Endothelial cell (in vitro differentiated cells): ENCODE results near the gene IRS2. TPM values are rescaled to one million over a fixed set of nuclear protein-coding genes. Genes with fewer than 3 reads are reported as not detected.
"Not testable (repeated sequence)": the region's sequence is repeated elsewhere in the genome, so short reads cannot be mapped to it uniquely, and the experiment has no call there.

ENCODE experiments used
- DNase-seq: peaks from one replicate; pipeline ENCODE4 v3.0.0; 2021; ENCODE audit warnings: low spot score
- H3K27ac Mint-ChIP-seq: one replicate; pipeline ENCODE4 v1.8.0; 2021; ENCODE audit warnings: mixed read lengths, inconsistent platforms; ENCODE audit not compliant: unreplicated experiment
- H3K27me3 Mint-ChIP-seq: one replicate; pipeline ENCODE4 v1.8.0; 2021; ENCODE audit warnings: mild to moderate bottlenecking, moderate library complexity, mixed read lengths, inconsistent platforms; ENCODE audit not compliant: unreplicated experiment
- H3K36me3 Mint-ChIP-seq: one replicate; pipeline ENCODE4 v1.8.0; 2021; ENCODE audit warnings: mild to moderate bottlenecking, low read depth, mixed read lengths, inconsistent platforms; ENCODE audit not compliant: unreplicated experiment
- H3K4me1 Mint-ChIP-seq: one replicate; pipeline ENCODE4 v1.8.0; 2021; ENCODE audit warnings: mild to moderate bottlenecking, mixed read lengths, inconsistent platforms; ENCODE audit not compliant: unreplicated experiment
- H3K4me3 Mint-ChIP-seq: one replicate; pipeline ENCODE4 v1.8.0; 2021; ENCODE audit warnings: mild to moderate bottlenecking, mixed read lengths, inconsistent platforms; ENCODE audit not compliant: unreplicated experiment
- H3K9me3 Mint-ChIP-seq: one replicate; pipeline ENCODE4 v1.8.0; 2021; ENCODE audit warnings: mixed read lengths, inconsistent platforms; ENCODE audit not compliant: unreplicated experiment
- long read RNA-seq: library from polyadenylated mRNA; unstranded; transcript quantifications from one replicate; pipeline ENCODE4 v2.0.0, GENCODE V29; 2020; ENCODE audit not compliant: unreplicated experiment
- total RNA-seq: library from RNA; stranded (reverse); fragmentation: NEBNext Ultra II Directional; extraction: Animal tissue kit (Norgen Biotek cat#: 25700); gene quantifications from one replicate; pipeline ENCODE4 v1.2.1, GENCODE V29; 2021; ENCODE audit not compliant: unreplicated experiment
- TF ChIP-seq, protein P1 (sequence below): fragments of 200-600 bp; sonication (generic); IDR thresholded peaks from one replicate; pipeline ENCODE4 v1.5.0; 2021; ENCODE audit warnings: antibody characterized with exemption; ENCODE audit not compliant: unreplicated experiment

The IRS2 gene, protein sequence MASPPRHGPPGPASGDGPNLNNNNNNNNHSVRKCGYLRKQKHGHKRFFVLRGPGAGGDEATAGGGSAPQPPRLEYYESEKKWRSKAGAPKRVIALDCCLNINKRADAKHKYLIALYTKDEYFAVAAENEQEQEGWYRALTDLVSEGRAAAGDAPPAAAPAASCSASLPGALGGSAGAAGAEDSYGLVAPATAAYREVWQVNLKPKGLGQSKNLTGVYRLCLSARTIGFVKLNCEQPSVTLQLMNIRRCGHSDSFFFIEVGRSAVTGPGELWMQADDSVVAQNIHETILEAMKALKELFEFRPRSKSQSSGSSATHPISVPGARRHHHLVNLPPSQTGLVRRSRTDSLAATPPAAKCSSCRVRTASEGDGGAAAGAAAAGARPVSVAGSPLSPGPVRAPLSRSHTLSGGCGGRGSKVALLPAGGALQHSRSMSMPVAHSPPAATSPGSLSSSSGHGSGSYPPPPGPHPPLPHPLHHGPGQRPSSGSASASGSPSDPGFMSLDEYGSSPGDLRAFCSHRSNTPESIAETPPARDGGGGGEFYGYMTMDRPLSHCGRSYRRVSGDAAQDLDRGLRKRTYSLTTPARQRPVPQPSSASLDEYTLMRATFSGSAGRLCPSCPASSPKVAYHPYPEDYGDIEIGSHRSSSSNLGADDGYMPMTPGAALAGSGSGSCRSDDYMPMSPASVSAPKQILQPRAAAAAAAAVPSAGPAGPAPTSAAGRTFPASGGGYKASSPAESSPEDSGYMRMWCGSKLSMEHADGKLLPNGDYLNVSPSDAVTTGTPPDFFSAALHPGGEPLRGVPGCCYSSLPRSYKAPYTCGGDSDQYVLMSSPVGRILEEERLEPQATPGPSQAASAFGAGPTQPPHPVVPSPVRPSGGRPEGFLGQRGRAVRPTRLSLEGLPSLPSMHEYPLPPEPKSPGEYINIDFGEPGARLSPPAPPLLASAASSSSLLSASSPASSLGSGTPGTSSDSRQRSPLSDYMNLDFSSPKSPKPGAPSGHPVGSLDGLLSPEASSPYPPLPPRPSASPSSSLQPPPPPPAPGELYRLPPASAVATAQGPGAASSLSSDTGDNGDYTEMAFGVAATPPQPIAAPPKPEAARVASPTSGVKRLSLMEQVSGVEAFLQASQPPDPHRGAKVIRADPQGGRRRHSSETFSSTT (N-terminal part only)
- total RNA-seq, result 16.4 TPM
- long read RNA-seq, full-length matches to known transcripts, result 1 of 1 reads
- long read RNA-seq, partial matches to known transcripts, result 0 of 1 reads
- long read RNA-seq, other reads (novel, unspliced or antisense), result 0 of 1 reads

DNA sequence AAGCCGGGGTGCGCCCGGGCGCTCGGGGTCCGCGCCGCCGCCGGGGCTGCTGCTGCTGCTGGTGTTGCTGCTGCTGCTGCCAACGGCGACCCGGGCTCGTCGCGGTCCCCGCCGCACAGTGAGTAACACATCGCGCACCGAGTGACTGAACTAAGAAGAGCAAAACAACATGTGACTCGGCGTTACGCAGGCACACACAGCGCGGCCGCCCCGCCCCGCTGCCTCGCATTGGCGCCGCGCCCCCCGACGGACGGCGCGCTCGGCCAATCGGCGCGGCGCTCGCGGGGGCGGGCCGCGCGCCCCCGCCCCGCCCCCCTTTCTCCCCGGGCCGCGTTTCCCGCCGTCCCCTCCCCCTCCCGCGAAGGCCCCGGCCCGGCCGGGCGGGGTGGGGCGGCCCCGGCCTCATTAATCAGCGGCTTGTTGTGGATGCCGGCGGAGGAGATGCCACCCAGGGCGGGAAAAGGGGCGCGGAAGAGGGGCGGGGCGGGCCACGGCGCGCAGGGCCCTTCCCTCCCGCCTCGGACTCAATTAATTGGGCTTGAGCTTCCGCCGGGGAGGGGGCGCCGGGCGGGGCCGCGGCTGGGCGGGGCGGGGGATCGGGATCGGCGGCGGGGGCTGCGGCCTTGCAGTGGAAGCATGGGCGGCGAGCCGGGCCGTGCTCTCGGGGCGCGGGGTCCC is at the start of gene IRS2:
TSS of gene IRS2 (minus strand) at position 127 of the 678 bp plus-strand sequence. CDS start 530 bp downstream, outside the sequence.
- TF ChIP-seq, protein P1, sequence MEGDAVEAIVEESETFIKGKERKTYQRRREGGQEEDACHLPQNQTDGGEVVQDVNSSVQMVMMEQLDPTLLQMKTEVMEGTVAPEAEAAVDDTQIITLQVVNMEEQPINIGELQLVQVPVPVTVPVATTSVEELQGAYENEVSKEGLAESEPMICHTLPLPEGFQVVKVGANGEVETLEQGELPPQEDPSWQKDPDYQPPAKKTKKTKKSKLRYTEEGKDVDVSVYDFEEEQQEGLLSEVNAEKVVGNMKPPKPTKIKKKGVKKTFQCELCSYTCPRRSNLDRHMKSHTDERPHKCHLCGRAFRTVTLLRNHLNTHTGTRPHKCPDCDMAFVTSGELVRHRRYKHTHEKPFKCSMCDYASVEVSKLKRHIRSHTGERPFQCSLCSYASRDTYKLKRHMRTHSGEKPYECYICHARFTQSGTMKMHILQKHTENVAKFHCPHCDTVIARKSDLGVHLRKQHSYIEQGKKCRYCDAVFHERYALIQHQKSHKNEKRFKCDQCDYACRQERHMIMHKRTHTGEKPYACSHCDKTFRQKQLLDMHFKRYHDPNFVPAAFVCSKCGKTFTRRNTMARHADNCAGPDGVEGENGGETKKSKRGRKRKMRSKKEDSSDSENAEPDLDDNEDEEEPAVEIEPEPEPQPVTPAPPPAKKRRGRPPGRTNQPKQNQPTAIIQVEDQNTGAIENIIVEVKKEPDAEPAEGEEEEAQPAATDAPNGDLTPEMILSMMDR, result no peak
- DNase-seq, result peak; percentile 87
- Mint-ChIP-seq H3K9me3 (no peaks in the 10 kb centered on the region), H3K4me1 (peaks cover 1% of the 10 kb centered on the region), H3K27me3 (peaks cover 4% of the 10 kb centered on the region), H3K36me3 (no peaks in the 10 kb centered on the region), H3K4me3 (peak within 1 kb of the TSS; percentile 87), H3K27ac (no peak within 1 kb of the TSS)

DNA sequence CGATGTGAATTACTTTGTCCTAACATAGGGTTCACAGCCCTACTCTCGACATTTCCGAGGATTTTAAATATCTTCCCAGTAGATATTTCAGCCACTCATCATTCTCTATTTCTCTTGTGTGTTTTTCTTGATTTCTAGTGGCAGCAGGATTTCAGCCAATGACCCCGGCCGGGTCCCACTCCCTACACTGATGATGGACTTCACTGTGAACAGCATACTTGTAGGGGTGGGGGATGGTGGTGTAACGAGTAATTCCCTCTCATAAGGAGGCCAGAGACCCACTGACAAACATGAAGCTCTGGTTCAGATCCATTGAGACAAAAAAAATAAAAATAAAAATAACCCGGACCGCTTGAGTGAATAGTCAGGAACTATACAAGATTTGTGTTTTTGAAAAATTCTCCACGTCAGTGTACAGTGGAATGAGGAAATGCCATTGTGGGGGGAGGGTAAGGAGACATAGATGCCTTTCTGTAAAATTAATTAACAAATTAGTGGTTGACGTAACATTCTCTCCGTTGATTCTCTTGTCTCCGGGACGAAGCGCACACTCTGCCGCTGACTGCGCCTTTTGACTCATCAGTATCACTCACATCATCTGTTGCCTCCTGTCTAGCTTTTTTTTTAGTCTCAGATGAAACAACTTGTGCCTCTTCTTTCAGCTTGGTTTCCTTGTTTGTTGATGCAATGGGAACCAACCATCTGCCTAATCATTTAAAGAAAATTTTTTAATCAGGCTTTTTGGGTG is 48.8 kb upstream of the IRS2 start:
- no peak overlapping the region for H3K27ac Mint-ChIP-seq

DNA sequence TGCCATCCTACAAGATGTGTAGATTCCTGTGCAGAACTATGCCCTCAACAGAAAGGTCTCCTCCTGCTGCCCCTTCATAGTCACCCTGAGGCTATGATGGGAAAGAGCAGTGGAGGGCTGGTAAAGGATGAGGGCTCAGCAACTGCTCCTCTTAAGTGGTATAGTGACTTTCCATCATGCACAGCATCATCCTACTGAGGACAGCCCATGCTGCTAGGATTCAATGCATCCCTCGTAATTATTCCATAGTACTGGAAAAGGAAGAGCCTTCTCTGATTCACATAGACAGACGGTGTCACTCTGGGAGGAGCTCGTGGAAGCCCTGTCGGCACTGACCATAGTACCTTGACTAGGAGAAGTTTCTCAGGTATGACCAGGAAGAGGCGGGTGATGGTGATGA is 47.6 kb upstream of the IRS2 start:
- Mint-ChIP-seq H3K9me3 (no peaks in the 10 kb centered on the region), H3K4me1 (no peaks in the 10 kb centered on the region), H3K4me3 (no peak overlapping the region), H3K36me3 (no peaks in the 10 kb centered on the region), H3K27ac (no peak overlapping the region), H3K27me3 (no peaks in the 10 kb centered on the region)
- TF ChIP-seq, protein P1, result no peak
- no peak for DNase-seq

More for the DNA sequence above, 48.8 kb upstream of the IRS2 start:
- DNase-seq, result no peak
- no peaks in the 10 kb centered on the region for H3K36me3 Mint-ChIP-seq
- H3K4me1 Mint-ChIP-seq, result peaks cover 2% of the 10 kb centered on the region
- no peaks in the 10 kb centered on the region for H3K27me3 Mint-ChIP-seq
- H3K4me3 Mint-ChIP-seq, result no peak overlapping the region
- TF ChIP-seq, protein P1, result no peak
- H3K9me3 Mint-ChIP-seq, result no peaks in the 10 kb centered on the region

DNA sequence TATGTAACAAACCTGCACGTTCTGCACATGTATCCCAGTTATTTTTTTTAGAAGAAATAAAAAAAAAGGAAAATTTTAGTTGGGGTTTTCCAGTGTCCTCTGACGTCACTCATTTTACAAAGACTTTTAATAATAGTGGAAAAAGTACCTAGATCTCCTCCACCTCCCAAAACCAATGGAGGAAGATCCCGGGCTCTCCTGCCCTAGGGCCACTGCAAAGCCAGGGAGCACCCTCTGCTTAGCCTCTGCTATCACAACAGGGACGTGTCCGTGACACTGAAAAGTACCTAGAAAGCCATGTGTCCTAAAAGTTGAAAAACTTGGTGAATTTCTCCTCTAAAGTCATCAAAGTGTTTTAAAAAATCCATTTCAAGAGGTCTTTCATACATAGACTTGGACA is 46.7 kb upstream of the IRS2 start:
- no peaks in the 10 kb centered on the region for H3K36me3 Mint-ChIP-seq
- no peak for DNase-seq
- no peak overlapping the region for H3K4me3 Mint-ChIP-seq
- no peaks in the 10 kb centered on the region for H3K9me3 Mint-ChIP-seq
- H3K27ac Mint-ChIP-seq, result no peak overlapping the region
- no peaks in the 10 kb centered on the region for H3K27me3 Mint-ChIP-seq
- H3K4me1 Mint-ChIP-seq, result no peaks in the 10 kb centered on the region
- TF ChIP-seq, protein P1, result no peak

DNA sequence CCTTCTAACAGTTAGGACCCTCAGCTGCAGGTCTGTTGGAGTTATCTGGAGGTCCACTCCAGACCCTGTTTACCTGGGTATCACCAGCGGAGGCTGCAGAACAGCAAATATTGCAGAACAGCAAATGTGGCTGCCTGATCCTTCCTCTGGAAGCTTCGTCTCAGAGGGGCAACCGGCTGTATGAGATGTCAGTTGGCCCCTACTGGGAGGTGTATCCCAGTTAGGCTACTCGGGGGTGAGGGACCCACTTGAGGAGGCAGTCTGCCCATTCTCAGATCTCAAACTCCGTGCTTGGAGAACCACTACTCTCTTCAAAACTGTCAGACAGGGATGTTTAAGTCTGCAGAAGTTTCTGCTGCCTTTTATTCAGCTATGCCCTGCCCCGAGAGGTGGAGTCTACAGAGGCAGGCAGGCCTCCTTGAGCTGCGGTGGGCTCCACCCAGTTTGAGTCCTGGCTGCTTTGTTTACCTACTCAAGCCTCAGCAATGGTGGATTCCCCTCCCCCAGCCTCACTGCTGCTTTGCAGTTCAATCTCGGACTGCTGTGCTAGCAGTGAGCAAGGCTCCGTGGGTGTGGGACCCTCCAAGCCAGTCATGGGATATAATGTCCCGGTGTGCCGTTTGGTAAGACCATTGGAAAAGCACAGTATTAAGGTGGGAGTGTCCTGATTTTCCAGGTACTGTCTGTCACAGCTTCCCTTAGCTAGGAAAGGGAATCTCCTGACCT is 42.4 kb upstream of the IRS2 start:
- DNase-seq, H3K4me3 Mint-ChIP-seq, H3K36me3 Mint-ChIP-seq: not testable (repeated sequence)

DNA sequence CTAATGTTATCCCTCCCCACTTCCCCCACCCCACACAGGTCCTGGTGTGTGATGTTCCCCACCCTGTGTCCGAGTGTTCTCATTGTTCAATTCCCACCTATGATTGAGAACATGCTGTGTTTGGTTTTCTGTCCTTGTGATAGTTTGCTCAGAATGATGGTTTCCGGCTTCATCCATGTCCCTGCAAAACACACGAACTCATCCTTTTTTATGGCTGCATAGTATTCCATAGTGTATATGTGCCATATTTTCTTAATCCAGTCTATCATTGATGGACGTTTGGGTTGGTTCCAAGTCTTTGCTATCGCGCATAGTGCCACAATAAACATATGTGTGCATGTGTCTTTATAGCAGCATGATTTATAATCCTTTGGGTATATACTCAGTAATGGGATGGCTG is 36.8 kb upstream of the IRS2 start:
- H3K27ac Mint-ChIP-seq, H3K27me3 Mint-ChIP-seq, H3K9me3 Mint-ChIP-seq, DNase-seq, H3K4me3 Mint-ChIP-seq, H3K4me1 Mint-ChIP-seq, H3K36me3 Mint-ChIP-seq: not testable (repeated sequence)

More for the DNA sequence above, 42.4 kb upstream of the IRS2 start:
- H3K27ac Mint-ChIP-seq, H3K4me1 Mint-ChIP-seq, H3K27me3 Mint-ChIP-seq, H3K9me3 Mint-ChIP-seq: not testable (repeated sequence)
